NCI-H187 (cell line): ENCODE data around the gene LILRB2.
"Not testable (repeated sequence)": the region's sequence is repeated elsewhere in the genome, so short reads cannot be mapped to it uniquely, and the experiment has no call there.

Experiments
- DNase-seq, 2 experiments: peaks; one replicate each; lab custom pipeline; 2025; lab: John Stamatoyannopoulos, UW

LILRB2 gene

GRCh38 chr19:54281007-54281728 lies at the start of gene LILRB2:
LILRB2 (minus strand) TSS chr19:54281110; CDS start chr19:54280496, 614 bp downstream.
- no peak for DNase-seq

DNA sequence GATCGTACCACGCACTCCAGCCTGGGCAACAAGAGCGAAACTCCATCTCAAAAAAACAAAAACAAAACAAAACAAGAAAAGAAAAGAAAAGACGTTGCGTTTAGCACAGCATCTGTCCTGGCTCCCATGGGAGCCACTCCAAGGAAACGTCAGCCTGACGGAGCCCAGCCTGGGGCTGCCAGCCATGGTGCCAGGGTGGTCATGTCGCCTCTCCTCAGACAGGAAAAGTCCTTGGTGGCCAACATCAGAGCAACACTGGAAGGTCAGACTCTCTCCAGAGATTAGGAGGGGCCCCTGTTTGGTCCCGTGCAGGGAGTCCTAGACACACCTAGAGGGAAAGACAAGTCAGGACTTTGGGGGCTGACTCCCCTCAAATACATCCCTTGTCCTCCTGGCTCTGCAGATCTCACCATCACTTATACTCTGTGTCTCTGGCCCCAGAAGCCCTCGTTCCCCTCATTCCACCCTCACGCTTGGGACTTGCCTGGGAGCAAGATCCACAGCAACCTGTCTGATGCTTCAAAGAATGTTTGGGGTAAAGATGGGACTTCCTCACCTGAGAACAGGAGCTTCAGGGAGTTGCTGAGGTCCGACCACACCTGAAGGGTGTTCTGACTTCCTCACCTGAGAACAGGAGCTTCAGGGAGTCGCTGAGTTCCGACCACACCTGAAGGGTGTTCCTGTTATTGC lies 48.7 kb upstream of the LILRB2 start:
- DNase-seq = no peak

- DNase-seq = not testable (repeated sequence)
Observed at GRCh38 chr19:54328781-54329180, 47.9 kb upstream of the LILRB2 start.

GRCh38 chr19:54325631-54326030 lies 44.7 kb upstream of the LILRB2 start:
- DNase-seq = no peak

DNA sequence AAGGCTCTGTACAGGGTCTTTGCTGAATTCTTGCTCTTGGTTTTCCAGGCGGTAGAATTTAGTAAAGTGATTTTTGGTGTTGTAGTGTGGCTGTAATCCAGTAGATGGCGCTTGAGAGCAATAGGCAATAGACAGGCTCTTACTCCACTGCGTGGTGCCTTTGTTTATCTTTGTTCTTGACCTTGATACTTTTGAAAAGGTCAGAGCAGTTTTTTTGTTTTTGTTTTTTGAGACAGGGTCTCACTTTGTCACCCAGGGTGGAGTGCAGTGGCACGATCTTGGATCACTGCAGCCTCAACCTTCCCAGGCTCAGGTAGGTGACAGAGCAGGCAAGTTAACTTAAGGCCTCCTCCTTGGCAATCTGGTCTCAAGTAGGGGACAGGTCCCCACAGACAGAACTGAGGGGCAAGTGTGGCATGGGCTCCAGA lies 44.3 kb upstream of the LILRB2 start:
- DNase-seq = no peak

DNA sequence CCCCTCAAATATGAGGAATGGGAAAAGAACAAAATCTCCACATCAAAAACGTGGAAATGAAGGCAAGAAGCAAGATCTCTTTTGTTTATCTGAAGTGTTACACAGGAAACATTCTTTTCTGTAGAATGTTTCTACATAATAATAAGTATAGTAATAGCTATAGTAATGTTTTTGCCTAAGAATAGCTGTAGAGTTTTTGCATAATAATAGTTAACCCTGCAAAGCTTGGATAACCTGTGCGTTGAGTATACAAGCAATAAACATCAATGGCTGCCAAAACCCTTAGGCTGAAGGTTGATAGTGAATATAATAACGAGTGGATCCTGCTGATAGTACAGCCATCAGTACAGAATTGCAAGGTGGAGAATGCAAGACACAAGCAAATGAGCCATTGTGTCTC lies 43.2 kb upstream of the LILRB2 start:
- no peak for DNase-seq

DNA sequence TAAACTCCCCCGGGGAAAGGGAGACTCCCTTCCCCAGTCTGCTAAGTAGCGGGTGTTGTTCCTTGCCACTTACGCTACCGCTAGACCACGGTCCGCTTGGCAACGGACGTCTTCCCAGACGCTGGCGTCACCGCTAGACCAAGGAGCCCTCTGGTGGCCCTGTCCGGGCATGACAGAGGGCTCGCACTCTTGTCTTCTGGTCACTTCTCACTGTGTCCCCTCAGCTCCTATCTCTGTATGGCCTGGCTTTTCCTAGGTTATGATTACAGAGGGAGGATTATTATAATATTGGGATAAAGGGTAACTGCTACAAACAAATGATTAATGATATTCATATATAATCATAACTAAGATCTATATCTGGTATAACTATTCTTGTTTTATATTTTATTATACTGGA lies 42.0 kb upstream of the LILRB2 start:
- DNase-seq = not testable (repeated sequence)

- not testable (repeated sequence) for DNase-seq
Observed at GRCh38 chr19:54322295-54322694, 41.4 kb upstream of the LILRB2 start.

GRCh38 chr19:54319892-54320670 lies 39.2 kb upstream of the LILRB2 start:
- DNase-seq = no peak

DNA sequence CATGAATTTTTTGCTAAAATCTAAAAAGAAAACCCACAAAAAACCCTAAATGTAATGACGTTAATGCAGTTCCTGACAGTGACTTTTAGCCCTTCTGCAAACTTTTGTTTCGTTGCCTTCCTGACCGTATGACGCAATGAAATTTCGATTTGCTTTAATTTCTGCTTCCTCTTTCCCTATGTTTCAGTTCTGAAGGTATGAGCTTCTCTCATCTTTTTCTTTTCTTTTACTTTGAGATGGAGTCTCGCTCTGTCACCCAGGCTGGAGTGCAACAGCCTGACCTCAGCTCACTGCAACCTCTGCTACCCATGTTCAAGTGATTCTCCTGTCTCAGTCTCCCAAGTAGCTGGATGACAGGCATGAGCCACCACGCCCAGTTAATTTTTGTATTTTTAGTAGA lies 38.1 kb upstream of the LILRB2 start:
- no peak for DNase-seq

GRCh38 chr19:54317965-54318240 lies 37.0 kb upstream of the LILRB2 start:
- no peak for DNase-seq

- no peak for DNase-seq
Observed at GRCh38 chr19:54317108-54317964, 36.4 kb upstream of the LILRB2 start.

DNA sequence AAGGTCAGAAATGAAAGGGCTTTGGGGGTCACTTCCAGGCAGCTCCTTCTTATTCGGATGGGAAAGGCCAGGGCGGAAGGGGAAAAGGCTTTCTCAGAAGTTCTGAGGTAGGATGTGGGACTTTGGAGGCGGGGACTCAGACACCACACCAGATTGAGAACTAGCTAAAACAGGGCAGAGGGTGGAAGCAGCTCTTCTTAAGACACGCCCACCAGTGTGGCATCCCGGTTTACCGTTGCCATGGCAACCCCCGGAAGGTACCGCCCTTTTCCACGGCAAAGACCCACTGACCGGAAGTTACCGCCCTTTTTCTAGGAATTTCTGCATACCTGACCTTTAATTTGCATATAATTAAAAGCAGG lies 35.8 kb upstream of the LILRB2 start:
- DNase-seq = no peak

DNA sequence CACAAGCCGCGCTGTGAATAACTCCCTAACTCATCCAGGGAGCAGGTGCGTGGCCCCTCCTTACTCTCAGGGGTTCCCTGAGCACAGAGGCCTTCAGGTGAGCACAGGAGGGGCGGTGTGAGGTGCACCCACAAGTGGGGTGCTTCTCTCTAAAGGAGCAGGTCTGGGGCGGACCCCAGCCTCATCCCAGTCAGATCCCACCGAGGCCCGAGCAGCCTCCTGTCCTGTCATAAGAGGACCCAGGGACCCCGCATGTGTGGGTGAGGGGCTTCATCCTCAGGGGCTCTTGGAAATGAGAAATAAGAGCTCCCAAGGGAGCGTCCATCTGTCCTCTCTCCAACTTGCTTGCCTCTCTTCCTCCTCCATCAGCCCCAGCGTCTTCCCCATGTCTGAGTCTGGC lies 35.0 kb upstream of the LILRB2 start:
- DNase-seq = no peak

DNA sequence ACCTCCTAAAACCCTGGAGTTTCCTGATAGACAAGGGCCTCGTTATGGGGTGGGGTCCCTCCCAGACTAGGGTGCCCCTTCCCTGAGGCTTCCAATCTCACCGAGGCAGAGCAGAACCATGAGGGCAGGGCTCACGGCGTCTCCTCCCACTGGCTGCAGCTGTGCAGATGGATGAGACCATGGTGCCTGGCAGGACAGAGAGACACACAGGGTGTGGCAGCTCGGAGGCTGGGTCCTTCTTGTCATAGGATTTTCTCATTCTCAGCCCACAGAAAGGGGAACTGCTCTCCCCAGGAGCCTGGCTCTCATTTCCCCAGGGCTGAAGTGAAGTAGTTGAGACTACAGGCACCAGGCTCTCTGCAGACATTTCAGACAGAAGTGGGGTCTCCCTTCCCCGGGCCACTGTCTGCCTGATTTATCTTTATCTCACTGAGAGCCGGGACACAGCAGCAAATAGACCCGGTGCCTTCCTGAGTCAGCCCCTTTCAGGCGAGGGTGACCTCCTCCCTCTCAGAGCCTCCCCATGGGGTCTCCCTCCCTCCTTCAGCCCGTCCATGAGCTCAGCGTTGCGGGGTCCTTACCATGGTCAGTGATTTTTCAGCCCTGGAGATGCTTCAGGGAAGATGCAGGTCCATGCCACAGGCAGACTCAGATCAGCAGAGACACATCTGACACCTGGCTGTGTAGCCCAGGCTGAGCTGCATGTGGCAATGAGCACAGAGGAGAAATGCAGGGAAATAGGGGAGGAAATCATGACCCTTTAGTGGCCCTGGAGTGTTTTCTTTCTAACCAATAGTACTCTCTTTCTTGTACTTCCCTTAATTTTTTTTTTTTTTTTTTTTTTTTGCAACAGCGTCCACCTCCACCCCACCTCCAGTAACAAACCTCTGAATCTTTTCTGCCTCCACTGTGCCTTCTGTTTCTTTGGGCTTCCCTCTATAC lies 31.8 kb upstream of the LILRB2 start, which contains the start of gene LILRA5:
TSS of gene LILRA5 (minus strand) at position 731 of the 942 bp plus-strand sequence. CDS start at position 584, 147 bp downstream.
- DNase-seq = no peak

- DNase-seq = no peak
Observed at GRCh38 chr19:54312011-54312410, 31.1 kb upstream of the LILRB2 start.

GRCh38 chr19:54311486-54311885 lies 30.6 kb upstream of the LILRB2 start:
- DNase-seq = no peak

DNA sequence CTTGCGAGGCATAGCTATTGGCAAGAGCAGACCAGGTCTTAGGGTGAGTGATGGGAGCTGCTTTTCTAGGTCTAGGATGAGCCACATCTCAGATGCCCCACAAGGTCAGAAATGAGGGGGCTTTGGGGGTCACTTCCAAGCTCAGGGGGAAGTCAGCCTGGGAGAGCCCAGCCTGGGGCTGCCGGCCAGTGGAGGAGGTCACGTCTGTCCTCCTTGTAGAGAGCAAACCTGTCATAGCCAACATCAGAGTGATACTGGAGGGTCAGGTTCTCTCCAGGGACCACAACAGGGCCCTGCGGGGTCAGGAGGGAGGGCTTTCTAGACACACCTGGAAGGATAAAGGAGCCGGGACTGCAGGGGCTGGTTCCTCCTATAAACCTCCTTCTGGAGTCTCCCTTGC lies 29.6 kb upstream of the LILRB2 start:
- no peak for DNase-seq

DNA sequence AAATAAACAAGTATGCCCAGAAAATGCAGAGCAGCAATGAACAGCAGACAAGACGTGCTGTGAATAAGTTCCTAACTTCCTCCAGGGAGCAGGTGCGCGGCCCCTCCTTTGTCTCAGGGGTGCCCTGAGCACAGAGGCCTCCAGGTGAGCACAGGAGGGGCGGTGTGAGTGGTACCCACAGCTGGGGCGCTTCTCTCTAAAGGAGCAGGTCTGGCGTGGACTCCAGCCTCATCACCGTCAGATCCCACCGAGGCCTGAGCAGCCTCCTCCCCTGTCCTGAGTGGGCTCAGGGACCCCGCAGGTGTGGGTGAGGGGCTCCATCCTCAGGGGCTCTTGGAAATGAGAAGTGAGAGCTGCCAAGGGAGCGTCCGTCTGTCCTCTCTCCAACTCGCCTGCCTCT lies 28.9 kb upstream of the LILRB2 start:
- no peak for DNase-seq

DNA sequence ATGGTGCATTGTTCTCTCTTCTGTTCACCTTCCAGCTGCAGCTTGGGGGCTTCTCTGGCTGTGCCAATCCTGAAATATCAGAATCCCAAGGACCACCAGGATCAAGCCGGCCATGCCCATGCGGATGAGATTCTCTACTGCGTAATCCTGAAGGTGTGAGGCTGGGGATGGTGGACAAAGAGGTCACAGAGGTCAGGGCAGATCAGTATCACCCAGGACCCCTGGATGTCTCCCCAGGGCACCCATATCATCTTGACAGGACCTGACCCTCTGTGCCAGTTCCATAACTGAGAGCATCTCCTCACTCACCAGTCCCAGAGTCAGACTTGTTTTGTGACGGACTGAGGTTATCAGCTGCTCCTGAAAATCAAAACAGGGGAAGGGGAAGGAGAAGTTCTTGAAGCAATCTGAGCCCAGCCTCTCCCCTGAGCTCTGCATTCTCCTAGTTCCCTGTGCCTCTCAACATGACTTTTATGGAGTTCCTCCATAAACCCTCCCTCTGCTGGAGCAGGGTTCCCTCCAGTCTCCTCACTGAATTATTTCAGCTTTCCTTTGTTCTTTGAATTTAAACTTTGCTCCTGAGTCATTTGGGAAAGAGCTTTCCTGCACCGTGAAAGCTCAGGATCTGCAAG lies 26.6 kb upstream of the LILRB2 start:
- no peak for DNase-seq
